ENCODE data around the gene RUBCN. TPM values are rescaled to one million over a fixed set of nuclear protein-coding genes. Genes with fewer than 3 reads are reported as not detected.

Gene RUBCN
- total RNA-seq, 1 donor from 2014 or later: 33.1 TPM

DNA sequence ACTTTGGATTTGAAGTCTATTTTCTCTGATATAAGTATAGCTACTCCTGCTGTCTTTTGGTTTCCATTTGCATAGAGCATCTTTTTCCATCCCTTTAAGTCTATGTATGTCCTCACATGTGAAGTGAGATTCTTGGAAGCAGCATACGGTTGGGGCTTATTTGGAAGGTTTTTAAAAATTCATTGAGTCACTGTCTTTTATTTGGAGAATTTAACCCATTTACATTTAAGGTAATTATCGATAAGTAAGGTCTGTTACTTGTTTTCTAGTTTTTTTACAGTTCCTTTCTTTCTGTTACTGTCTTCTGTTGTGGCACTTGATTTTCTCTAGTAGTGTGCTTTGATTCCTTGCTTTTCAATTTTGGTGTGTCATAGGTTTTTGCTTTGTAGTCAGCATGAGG is 14.0 kb downstream of the RUBCN start:
- TF ChIP-seq, protein P1, sequence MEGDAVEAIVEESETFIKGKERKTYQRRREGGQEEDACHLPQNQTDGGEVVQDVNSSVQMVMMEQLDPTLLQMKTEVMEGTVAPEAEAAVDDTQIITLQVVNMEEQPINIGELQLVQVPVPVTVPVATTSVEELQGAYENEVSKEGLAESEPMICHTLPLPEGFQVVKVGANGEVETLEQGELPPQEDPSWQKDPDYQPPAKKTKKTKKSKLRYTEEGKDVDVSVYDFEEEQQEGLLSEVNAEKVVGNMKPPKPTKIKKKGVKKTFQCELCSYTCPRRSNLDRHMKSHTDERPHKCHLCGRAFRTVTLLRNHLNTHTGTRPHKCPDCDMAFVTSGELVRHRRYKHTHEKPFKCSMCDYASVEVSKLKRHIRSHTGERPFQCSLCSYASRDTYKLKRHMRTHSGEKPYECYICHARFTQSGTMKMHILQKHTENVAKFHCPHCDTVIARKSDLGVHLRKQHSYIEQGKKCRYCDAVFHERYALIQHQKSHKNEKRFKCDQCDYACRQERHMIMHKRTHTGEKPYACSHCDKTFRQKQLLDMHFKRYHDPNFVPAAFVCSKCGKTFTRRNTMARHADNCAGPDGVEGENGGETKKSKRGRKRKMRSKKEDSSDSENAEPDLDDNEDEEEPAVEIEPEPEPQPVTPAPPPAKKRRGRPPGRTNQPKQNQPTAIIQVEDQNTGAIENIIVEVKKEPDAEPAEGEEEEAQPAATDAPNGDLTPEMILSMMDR (IDR thresholded peaks at IDR 0.05): no peak
- peaks cover 6% of the 10 kb centered on the region for H3K9me3 ChIP-seq
- H3K4me1 ChIP-seq: no peaks in the 10 kb centered on the region
- intact Hi-C loops (cut with DNase I): no loop called here
- H3K4me3 ChIP-seq: no peak overlapping the region
- peaks cover 2% of the 10 kb centered on the region for H3K36me3 ChIP-seq
- H3K27ac ChIP-seq: no peak overlapping the region
- no peaks in the 10 kb centered on the region for H3K27me3 ChIP-seq (ENCODE audit: low read depth)
- ATAC-seq: no peak
- no peak for DNase-seq

DNA sequence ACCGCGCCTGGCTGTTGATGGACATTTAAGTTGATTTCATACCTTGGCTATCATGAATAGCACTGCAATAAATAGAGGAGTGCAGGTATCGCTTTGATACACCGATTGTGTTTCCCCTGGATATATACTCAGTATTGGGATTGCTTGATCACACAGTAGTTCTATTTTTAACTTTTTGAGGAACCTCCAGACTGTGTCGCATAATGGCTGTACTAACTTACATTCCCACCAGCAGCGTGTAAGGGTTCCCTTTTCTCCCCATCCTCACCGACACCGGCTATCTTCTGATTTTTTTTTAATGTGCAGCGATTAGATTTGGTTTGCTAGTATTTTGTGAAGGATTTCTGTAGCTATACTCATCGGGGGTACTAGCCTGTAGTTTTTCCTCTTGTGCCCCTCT is 16.0 kb downstream of the RUBCN start:
- Histone ChIP-seq H3K27ac (no peak overlapping the region), H3K4me3 (no peak overlapping the region), H3K36me3 (peaks cover 13% of the 10 kb centered on the region), H3K4me1 (no peaks in the 10 kb centered on the region), H3K27me3 (ENCODE audit: low read depth) (no peaks in the 10 kb centered on the region), H3K9me3 (peaks cover 6% of the 10 kb centered on the region)
- DNase-seq: no peak
- intact Hi-C loops (cut with DNase I): no loop called here
- TF ChIP-seq, protein P1 (IDR thresholded peaks at IDR 0.05): no peak
- ATAC-seq: no peak

DNA sequence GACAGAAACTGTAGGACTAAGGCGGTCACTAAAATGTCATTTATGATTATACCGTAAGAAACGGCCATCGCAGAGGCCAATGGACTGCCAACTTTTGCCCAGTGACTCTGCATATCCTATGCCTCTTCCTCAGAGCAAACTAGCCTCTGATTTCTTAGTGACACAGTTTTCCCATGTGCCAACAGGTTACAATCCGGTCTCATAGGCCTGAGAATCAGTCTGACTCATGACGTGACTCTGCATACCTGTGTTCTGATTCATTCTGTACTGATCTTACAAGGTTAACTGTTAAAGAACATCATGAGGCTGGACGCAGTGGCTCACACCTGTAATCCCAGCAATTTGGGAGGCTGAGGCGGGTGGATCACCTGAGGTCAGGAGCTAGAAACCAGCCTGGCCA is 17.8 kb downstream of the RUBCN start:
- DNase-seq (no peak), ATAC-seq (peak; percentile 71 to 81)
- H3K27ac ChIP-seq: no peak overlapping the region
- H3K36me3 ChIP-seq: peaks cover 13% of the 10 kb centered on the region
- H3K27me3 ChIP-seq (ENCODE audit: low read depth): no peaks in the 10 kb centered on the region
- H3K4me1 ChIP-seq: no peaks in the 10 kb centered on the region
- peaks cover 6% of the 10 kb centered on the region for H3K9me3 ChIP-seq
- intact Hi-C loops (cut with DNase I): no loop called here
- TF ChIP-seq, protein P1 (IDR thresholded peaks at IDR 0.05): no peak
- H3K4me3 ChIP-seq: no peak overlapping the region

DNA sequence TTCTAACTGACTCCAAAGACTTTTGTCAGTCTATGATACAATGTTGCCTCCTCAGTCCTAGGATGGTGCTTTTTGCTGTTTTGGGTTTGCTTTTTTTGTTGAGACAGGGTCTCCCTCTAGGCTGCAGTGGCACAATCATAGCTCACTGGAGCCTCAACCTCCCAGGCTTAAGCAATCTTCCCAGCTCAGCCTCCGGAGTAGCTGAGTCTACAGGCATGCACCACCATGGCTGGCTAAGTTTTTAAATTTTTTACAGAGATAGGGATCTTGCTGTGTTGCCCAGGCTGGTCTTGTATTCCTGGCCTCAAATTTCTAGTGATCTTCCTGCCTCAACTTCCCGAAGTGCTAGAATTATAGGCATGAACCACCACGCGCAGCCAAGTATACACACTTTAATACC is 22.5 kb downstream of the RUBCN start:
- DNase-seq: no peak
- H3K36me3 ChIP-seq: peaks cover 13% of the 10 kb centered on the region
- TF ChIP-seq, protein P1 (IDR thresholded peaks at IDR 0.05): no peak
- H3K27ac ChIP-seq: no peak overlapping the region
- no peak for ATAC-seq
- H3K4me1 ChIP-seq: peaks cover 20% of the 10 kb centered on the region
- H3K9me3 ChIP-seq: no peaks in the 10 kb centered on the region
- H3K27me3 ChIP-seq (ENCODE audit: low read depth): no peaks in the 10 kb centered on the region
- no peak overlapping the region for H3K4me3 ChIP-seq
- intact Hi-C loops (cut with DNase I): no loop called here

DNA sequence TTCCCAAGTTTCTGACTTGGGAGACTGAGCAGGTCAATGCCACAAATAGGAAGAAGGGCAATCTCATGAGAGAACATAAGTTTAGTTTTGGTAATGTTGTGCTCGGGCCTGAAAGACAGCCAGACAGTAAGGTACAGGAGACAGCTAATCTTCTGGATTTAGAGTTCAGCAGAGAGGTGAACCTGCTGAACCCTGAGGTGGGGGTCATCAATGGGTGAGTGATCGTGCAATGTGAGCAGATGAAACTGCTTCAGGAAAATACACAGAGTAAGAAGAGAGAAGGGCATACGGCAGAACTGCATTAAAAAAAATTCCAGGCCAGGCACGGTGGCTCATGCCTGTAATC is 23.3 kb downstream of the RUBCN start:
- TF ChIP-seq, protein P1 (IDR thresholded peaks at IDR 0.05): no peak
- Histone ChIP-seq H3K36me3 (peaks cover 13% of the 10 kb centered on the region), H3K27me3 (ENCODE audit: low read depth) (no peaks in the 10 kb centered on the region), H3K4me1 (peaks cover 20% of the 10 kb centered on the region), H3K9me3 (no peaks in the 10 kb centered on the region), H3K27ac (peak overlapping the region; percentile 90), H3K4me3 (no peak overlapping the region)
- intact Hi-C loops (cut with DNase I): no loop called here
- DNase-seq: no peak
- no peak for ATAC-seq
